ENCODE data around the gene ILDR2. TPM values are rescaled to one million over a fixed set of nuclear protein-coding genes. Genes with fewer than 3 reads are reported as not detected.

The ILDR2 gene
- total RNA-seq, 2 experiments from 2014 or later, result 0.47 to 0.67 TPM

GRCh38 chr1:166869318-166870099, 105.8 kb downstream of the ILDR2 start:
- H3K9me3 ChIP-seq (ENCODE audit: control insufficient read depth in 1 of 2, insufficient read depth in 1 of 2, low read length in 2 of 2), result no peaks in the 10 kb centered on the region
- Mint-ChIP-seq H3K4me3 (no peak overlapping the region), H3K27me3 (no peaks in the 10 kb centered on the region), H3K27ac (no peak overlapping the region), H3K9me3 (no peaks in the 10 kb centered on the region), H3K36me3 (ENCODE audit: low read depth) (peaks cover 49% of the 10 kb centered on the region), H3K4me1 (ENCODE audit: low read depth) (peaks cover 57% of the 10 kb centered on the region)
- no peak for TF ChIP-seq CTCF (IDR thresholded peaks at IDR 0.05)
- ATAC-seq (ENCODE audit: poor library complexity), result no peak
- H3K27me3 ChIP-seq (ENCODE audit: control insufficient read depth in 1 of 2, insufficient read depth in 2 of 2, low read length in 2 of 2), result no peaks in the 10 kb centered on the region
- intact Hi-C loops (cut with DNase I, micrococcal nuclease), result no loop called here
- no peak for DNase-seq
- peaks cover 18% of the 10 kb centered on the region for H3K4me1 ChIP-seq (ENCODE audit: insufficient read depth, low read length)
- peaks cover 24% of the 10 kb centered on the region for H3K36me3 ChIP-seq (ENCODE audit: insufficient read depth, low read length)
- no peak overlapping the region for H3K4me3 ChIP-seq (ENCODE audit: low read length)
- no peak overlapping the region for H3K27ac ChIP-seq (ENCODE audit: low read depth in 1 of 2, low read length in 2 of 2)
- ChIA-PET POLR2A (interaction anchor here (0.7 kb wide), 1 partner anchor 12 kb away, joined by 3 read pairs; no protein-coding TSS in a partner anchor), CTCF (interaction anchor here (0.7 to 0.9 kb wide), 2 partner anchors 41 to 494 kb away, joined by 3 read pairs; no protein-coding TSS in a partner anchor)

- no peak for ATAC-seq (ENCODE audit: poor library complexity)
- Mint-ChIP-seq H3K4me1 (ENCODE audit: low read depth) (peaks cover 58% of the 10 kb centered on the region), H3K36me3 (ENCODE audit: low read depth) (peaks cover 58% of the 10 kb centered on the region), H3K27ac (no peak overlapping the region), H3K9me3 (no peaks in the 10 kb centered on the region), H3K4me3 (no peak overlapping the region), H3K27me3 (no peaks in the 10 kb centered on the region)
- Histone ChIP-seq H3K4me3 (ENCODE audit: low read length) (no peak overlapping the region), H3K27me3 (ENCODE audit: control insufficient read depth in 1 of 2, insufficient read depth in 2 of 2, low read length in 2 of 2) (no peaks in the 10 kb centered on the region), H3K9me3 (ENCODE audit: control insufficient read depth in 1 of 2, insufficient read depth in 1 of 2, low read length in 2 of 2) (no peaks in the 10 kb centered on the region), H3K27ac (ENCODE audit: low read depth in 1 of 2, low read length in 2 of 2) (no peak overlapping the region), H3K4me1 (ENCODE audit: insufficient read depth, low read length) (peaks cover 9% of the 10 kb centered on the region), H3K36me3 (ENCODE audit: insufficient read depth, low read length) (peaks cover 28% of the 10 kb centered on the region)
- POLR2A ChIA-PET, result interaction anchor here (1.3 kb wide), 1 partner anchor 8 kb away, joined by 3 read pairs; the partner anchor contains the start of gene TADA1
- CTCF ChIA-PET, result interaction anchor here (0.9 kb wide), 1 partner anchor 42 kb away, joined by 3 read pairs; no protein-coding TSS in a partner anchor
- TF ChIP-seq CTCF (IDR thresholded peaks at IDR 0.05), result no peak
- DNase-seq, result no peak
- intact Hi-C loops (cut with DNase I, micrococcal nuclease), result no loop called here
Measured at GRCh38 chr1:166868639-166869038, 106.7 kb downstream of the ILDR2 start.

GRCh38 chr1:166865926-166866325, 109.4 kb downstream of the ILDR2 start:
- ChIA-PET POLR2A (interaction anchor here (1.4 kb wide), 1 partner anchor 10 kb away, joined by 8 read pairs; the partner anchor contains the start of gene TADA1), CTCF (no interaction called here)
- no peak overlapping the region for H3K27ac ChIP-seq (ENCODE audit: low read depth in 1 of 2, low read length in 2 of 2)
- Mint-ChIP-seq H3K4me3 (no peak overlapping the region), H3K27ac (no peak overlapping the region), H3K36me3 (ENCODE audit: low read depth) (peaks cover 85% of the 10 kb centered on the region), H3K27me3 (no peaks in the 10 kb centered on the region), H3K9me3 (no peaks in the 10 kb centered on the region), H3K4me1 (ENCODE audit: low read depth) (peaks cover 32% of the 10 kb centered on the region)
- ATAC-seq (ENCODE audit: poor library complexity) (no peak), DNase-seq (no peak)
- H3K36me3 ChIP-seq (ENCODE audit: insufficient read depth, low read length), result peaks cover 51% of the 10 kb centered on the region
- intact Hi-C loops (cut with DNase I, micrococcal nuclease), result no loop called here
- no peaks in the 10 kb centered on the region for H3K27me3 ChIP-seq (ENCODE audit: control insufficient read depth in 1 of 2, insufficient read depth in 2 of 2, low read length in 2 of 2)
- no peak overlapping the region for H3K4me3 ChIP-seq (ENCODE audit: low read length)
- peaks cover 3% of the 10 kb centered on the region for H3K4me1 ChIP-seq (ENCODE audit: insufficient read depth, low read length)
- no peak for TF ChIP-seq CTCF (IDR thresholded peaks at IDR 0.05)
- no peaks in the 10 kb centered on the region for H3K9me3 ChIP-seq (ENCODE audit: control insufficient read depth in 1 of 2, insufficient read depth in 1 of 2, low read length in 2 of 2)

Measured in CD4-positive, alpha-beta T cell (primary cell).